HCT116 (cell line): ENCODE data around the gene C1QL4. TPM values are rescaled to one million over a fixed set of nuclear protein-coding genes. Genes with fewer than 3 reads are reported as not detected.
A peak's percentile ranks its signal among the peaks of the same experiment; 100 is the strongest.

Experiments used
- ATAC-seq: fragments of 200-7000 bp; cut with Tn5 transposase; 2 replicates; pipeline ENCODE4 v1.9.1; 2020; ENCODE audit warnings: mild to moderate bottlenecking, moderate library complexity
- BruUV-seq: library from RNA; stranded (reverse); fragments of 400-500 nt; replicated peaks from 2 replicates; lab custom pipeline; 2021; lab: Mats Ljungman, UMichigan
- CTCF ChIA-PET: fragments of 300-600 bp; sonication (Branson Sonifier 250); formaldehyde crosslinking; loops from one replicate; lab custom pipeline; 2021; ENCODE audit warnings: antibody characterized with exemption; lab: Charles Lee
- POLR2A ChIA-PET: fragments of 300-600, 350-600 bp; sonication (Branson Sonifier 250); formaldehyde crosslinking; loops from one replicate; lab custom pipeline; 2021; ENCODE audit warnings: antibody characterized with exemption; lab: Charles Lee
- RAD21 ChIA-PET, 2 experiments: fragments of 300-600 bp; sonication (Branson Sonifier 250); formaldehyde crosslinking; loops; one replicate each; lab custom pipeline; 2023; ENCODE audit warnings: low total read pairs in 2 of 2; ENCODE audit not compliant: uncharacterized antibody in 2 of 2, unreplicated experiment in 2 of 2, low non-redundant PET in 1 of 2; lab: Charles Lee
- DNase-seq: peaks from one replicate; pipeline ENCODE4 v3.0.0-alpha.2; 2010; ENCODE audit warnings: low read depth, low spot score
- H2AFZ ChIP-seq: fragments of 200-600 bp; shearing (Covaris generic), sonication (generic); 2 replicates; pipeline ENCODE4 v1.6.1; 2017; ENCODE audit warnings: low read depth, mixed run types, mixed read lengths, antibody characterized with exemption, low read length; ENCODE audit not compliant: poor library complexity, severe bottlenecking
- H3K27ac ChIP-seq: 2 replicates; pipeline ENCODE4 v1.5.1; 2012; ENCODE audit warnings: low read depth, low read length
- H3K27me3 ChIP-seq: fragments of 200-600 bp; sonication (generic); 2 replicates; pipeline ENCODE4 v1.6.1; 2016; ENCODE audit warnings: mixed run types, low read length, mixed read lengths; ENCODE audit not compliant: insufficient read depth
- H3K36me3 ChIP-seq, 2 experiments: fragments of 200-500 bp in 1 of 2; fragments of 200-600 bp in 1 of 2; sonication (Bioruptor generic) in 1 of 2; sonication (generic) in 1 of 2; 2 replicates each; pipeline versions ENCODE4 v1.5.1 to v1.6.1; 2014 to 2016; ENCODE audit warnings: low read length in 2 of 2, inconsistent platforms in 1 of 2, mixed read lengths in 1 of 2, mixed run types in 1 of 2; ENCODE audit not compliant: insufficient read depth in 2 of 2, control insufficient read depth in 1 of 2
- H3K4me1 ChIP-seq, 2 experiments: fragments of 200-600 bp in 1 of 2; sonication (generic) in 1 of 2; 2 replicates each; pipeline versions ENCODE4 v1.5.1 to v1.6.1; 2012 to 2017; ENCODE audit warnings: low read length in 2 of 2, inconsistent platforms in 1 of 2, mild to moderate bottlenecking in 1 of 2, mixed read lengths in 1 of 2, mixed run types in 1 of 2, moderate library complexity in 1 of 2; ENCODE audit not compliant: insufficient read depth in 2 of 2, control insufficient read depth in 1 of 2
- H3K4me2 ChIP-seq: fragments of 200-600 bp; sonication (generic); 2 replicates; pipeline ENCODE4 v1.6.1; 2017; ENCODE audit warnings: mixed run types, low read length, mixed read lengths
- H3K4me3 ChIP-seq, 2 experiments: fragments of 200-600 bp in 1 of 2; sonication (generic) in 1 of 2; replicated peaks in 1 of 2; 2 replicates each; pipeline ENCODE4 v1.5.1; 2011 to 2016; ENCODE audit warnings: low read length in 2 of 2, control low read depth in 1 of 2, low read depth in 1 of 2, mild to moderate bottlenecking in 1 of 2, mixed read lengths in 1 of 2, mixed run types in 1 of 2
- H3K79me2 ChIP-seq: fragments of 200-600 bp; sonication (generic); 2 replicates; pipeline ENCODE4 v1.6.1; 2017; ENCODE audit warnings: mild to moderate bottlenecking, mixed run types, low read length, moderate library complexity, mixed read lengths; ENCODE audit not compliant: insufficient read depth
- H3K9ac ChIP-seq: fragments of 200-600 bp; sonication (generic); 2 replicates; pipeline ENCODE4 v1.6.1; 2016; ENCODE audit warnings: low read length, mixed read lengths
- H3K9me2 ChIP-seq: fragments of 200-600 bp; sonication (generic), shearing (Covaris generic); 2 replicates; pipeline ENCODE4 v1.6.1; 2017; ENCODE audit warnings: mixed run types, mild to moderate bottlenecking, moderate library complexity; ENCODE audit not compliant: insufficient read depth
- H3K9me3 ChIP-seq, 2 experiments: fragments of 200-500 bp in 1 of 2; fragments of 200-600 bp in 1 of 2; sonication (Bioruptor generic) in 1 of 2; sonication (generic) in 1 of 2; 2 replicates each; pipeline ENCODE4 v1.6.1; 2014 to 2017; ENCODE audit warnings: low read length in 2 of 2, mixed read lengths in 2 of 2, inconsistent platforms in 1 of 2, low read depth in 1 of 2, mild to moderate bottlenecking in 1 of 2, mixed run types in 1 of 2, moderate library complexity in 1 of 2; ENCODE audit not compliant: control insufficient read depth in 1 of 2, insufficient read depth in 1 of 2
- H4K20me1 ChIP-seq: fragments of 200-600 bp; sonication (generic), shearing (Covaris generic); 2 replicates; pipeline ENCODE4 v1.6.1; 2017; ENCODE audit warnings: mixed run types, mild to moderate bottlenecking, moderate library complexity; ENCODE audit not compliant: insufficient read depth
- ATF3 ChIP-seq: IDR thresholded peaks from 2 replicates; pipeline ENCODE4 v1.6.1; 2012
- CBX3 ChIP-seq: IDR thresholded peaks from 2 replicates; pipeline ENCODE4 v1.6.1; 2012; ENCODE audit warnings: low read depth
- CEBPB ChIP-seq: IDR thresholded peaks from 2 replicates; pipeline ENCODE4 v1.6.1; 2012; ENCODE audit warnings: low read depth
- CTCF ChIP-seq, 3 experiments: fragments of 200-600 bp in 1 of 3; sonication (generic) in 1 of 3; IDR thresholded peaks in 2 of 3; conservative IDR thresholded peaks in 1 of 3; 2 replicates each; pipeline ENCODE4 v1.5.1; 2012 to 2017; ENCODE audit warnings: low read depth in 2 of 3, low read length in 2 of 3, antibody characterized with exemption in 1 of 3, borderline replicate concordance in 1 of 3, control low read depth in 1 of 3, mild to moderate bottlenecking in 1 of 3, mixed read lengths in 1 of 3, mixed run types in 1 of 3, moderate library complexity in 1 of 3; ENCODE audit not compliant: insufficient read depth in 1 of 3
- ELF1 ChIP-seq: IDR thresholded peaks from 2 replicates; pipeline ENCODE4 v1.6.1; 2012; ENCODE audit warnings: low read depth, borderline replicate concordance
- EZH2 ChIP-seq: fragments of 200-600 bp; sonication (generic); IDR thresholded peaks from 2 replicates; pipeline ENCODE4 v1.6.1; 2017; ENCODE audit warnings: antibody characterized with exemption, mixed run types
- EZH2phosphoT487 ChIP-seq: fragments of 200-600 bp; IDR thresholded peaks from 2 replicates; pipeline ENCODE4 v1.6.1; 2018; ENCODE audit warnings: antibody characterized with exemption, borderline replicate concordance
- JUND ChIP-seq: IDR thresholded peaks from 2 replicates; pipeline ENCODE4 v1.6.1; 2012
- MAX ChIP-seq: IDR thresholded peaks from 2 replicates; pipeline ENCODE4 v1.6.1; 2012
- POLR2A ChIP-seq: IDR thresholded peaks from 2 replicates; pipeline ENCODE4 v1.7.0; 2011; ENCODE audit warnings: borderline replicate concordance; ENCODE audit not compliant: insufficient read depth, insufficient read length; ENCODE audit errors: extremely low read depth
- POLR2AphosphoS5 ChIP-seq: IDR thresholded peaks from 2 replicates; pipeline ENCODE4 v1.6.1; 2011; ENCODE audit warnings: mild to moderate bottlenecking, low read depth, low read length, moderate library complexity
- REST ChIP-seq: IDR thresholded peaks from 2 replicates; pipeline ENCODE4 v1.6.1; 2012; ENCODE audit warnings: low read depth
- SIN3A ChIP-seq: IDR thresholded peaks from 2 replicates; pipeline ENCODE4 v1.6.1; 2012; ENCODE audit warnings: low read depth
- SP1 ChIP-seq: IDR thresholded peaks from 2 replicates; pipeline ENCODE4 v1.6.1; 2012; ENCODE audit warnings: low read depth
- SRF ChIP-seq: IDR thresholded peaks from 2 replicates; pipeline ENCODE4 v1.6.1; 2012; ENCODE audit warnings: low read depth
- YY1 ChIP-seq: IDR thresholded peaks from 2 replicates; pipeline ENCODE4 v1.6.1; 2011; ENCODE audit warnings: low read length, low read depth, moderate library complexity, mild to moderate bottlenecking; ENCODE audit not compliant: insufficient replicate concordance; ENCODE audit errors: extremely low read depth
- ZBTB33 ChIP-seq: IDR thresholded peaks from 2 replicates; pipeline ENCODE4 v1.6.1; 2011; ENCODE audit warnings: mild to moderate bottlenecking, low read length, moderate library complexity; ENCODE audit not compliant: insufficient replicate concordance; ENCODE audit errors: extremely low read depth
- ZFX ChIP-seq: fragments of 450-650 bp; IDR thresholded peaks from 2 replicates; pipeline ENCODE4 v1.6.1; 2017
- intact Hi-C: fragments of 100-400 bp; cut with micrococcal nuclease; formaldehyde crosslinking; loops from 2 replicates; pipeline ENCODE4 v1.10.0; 2022
- total RNA-seq: library from RNA; stranded (reverse); gene quantifications from one replicate; pipeline ENCODE4 v1.2.1, GENCODE V29; 2021; ENCODE audit not compliant: unreplicated experiment

C1QL4 gene
- total RNA-seq, 1 experiment from 2014 or later: 8.1 TPM

- Histone ChIP-seq H3K4me1 (peaks cover 37 to 47% of the 10 kb centered on the region in 2 experiments), H4K20me1 (no peaks in the 10 kb centered on the region), H3K9me3 (no peaks in the 10 kb centered on the region), H3K27ac (peak overlapping the region; percentile 80), H3K9me2 (no peaks in the 10 kb centered on the region), H3K27me3 (no peaks in the 10 kb centered on the region), H3K4me3 (peak overlapping the region; percentile 73 to 80), H3K9ac (peak overlapping the region; percentile 79), H3K36me3 (peaks cover 0 to 11% of the 10 kb centered on the region in 2 experiments; a peak in 2 of 4 replicates), H3K4me2 (peak overlapping the region; percentile 88), H3K79me2 (peaks cover 4% of the 10 kb centered on the region; the same call in 1 of the 2 replicates), H2AFZ (peak overlapping the region; percentile 72)
- intact Hi-C loops: no loop called here
- peak; percentile 95 for ATAC-seq
- BruUV-seq: no TSS peak
- CTCF ChIA-PET: interaction anchor here (0.6 to 4.2 kb wide), 37 partner anchors 8 to 394 kb away, joined by 3 to 74 read pairs (median 5); partner anchors contain the start of genes C1QL4, PRPH, SPATS2 and TMBIM6
- peak; percentile 89 for DNase-seq
- RAD21 ChIA-PET: interaction anchor here (0.6 to 1.3 kb wide), 7 partner anchors 10 to 167 kb away, joined by 3 to 6 read pairs (median 4); no protein-coding TSS in a partner anchor
- POLR2A ChIA-PET: interaction anchor here (0.6 to 2.7 kb wide), 13 partner anchors 10 to 1870 kb away, joined by 3 to 16 read pairs (median 3); partner anchors contain the start of genes POU6F1 and SPATS2
- TF ChIP-seq SP1: no peak
- TF ChIP-seq ELF1: no peak
- TF ChIP-seq CTCF (IDR thresholded peaks at IDR 0.05 in 2 of 3, conservative IDR thresholded peaks at IDR 0.05 in 1 of 3; ENCODE audit: borderline replicate concordance in 1 of 3, insufficient read depth in 1 of 3, low read depth in 2 of 3, low read length in 2 of 3): peak in 2 of 3 experiments; percentile 88 to 96; a peak in 4 of 6 replicates
- TF ChIP-seq REST: no peak
- peak; percentile 16 for TF ChIP-seq ZBTB33
- no peak for TF ChIP-seq JUND
- no peak for TF ChIP-seq EZH2
- peak; percentile 57 for TF ChIP-seq POLR2A
- TF ChIP-seq SRF: no peak
- no peak for TF ChIP-seq CEBPB
- peak; percentile 94 for TF ChIP-seq POLR2AphosphoS5
- no peak for TF ChIP-seq CBX3
- TF ChIP-seq ATF3: no peak
- TF ChIP-seq YY1: peak; percentile 65
- TF ChIP-seq ZFX: no peak
- no peak for TF ChIP-seq SIN3A
- TF ChIP-seq MAX: no peak
- TF ChIP-seq EZH2phosphoT487: no peak
Measured at GRCh38 chr12:49347311-49348193, 10.6 kb upstream of the C1QL4 start.
